DMS53 (cell line): ENCODE data around the gene KANSL1.
"Not testable (repeated sequence)": the region's sequence is repeated elsewhere in the genome, so short reads cannot be mapped to it uniquely, and the experiment has no call there.

Source experiments
- DNase-seq: peaks from one replicate; lab custom pipeline; 2025; lab: John Stamatoyannopoulos, UW

The KANSL1 gene

GRCh38 chr17:46023366-46023765 lies 169.9 kb downstream of the KANSL1 start:
- not testable (repeated sequence) for DNase-seq

GRCh38 chr17:46020998-46021397 lies 172.2 kb downstream of the KANSL1 start:
- no peak for DNase-seq

DNA sequence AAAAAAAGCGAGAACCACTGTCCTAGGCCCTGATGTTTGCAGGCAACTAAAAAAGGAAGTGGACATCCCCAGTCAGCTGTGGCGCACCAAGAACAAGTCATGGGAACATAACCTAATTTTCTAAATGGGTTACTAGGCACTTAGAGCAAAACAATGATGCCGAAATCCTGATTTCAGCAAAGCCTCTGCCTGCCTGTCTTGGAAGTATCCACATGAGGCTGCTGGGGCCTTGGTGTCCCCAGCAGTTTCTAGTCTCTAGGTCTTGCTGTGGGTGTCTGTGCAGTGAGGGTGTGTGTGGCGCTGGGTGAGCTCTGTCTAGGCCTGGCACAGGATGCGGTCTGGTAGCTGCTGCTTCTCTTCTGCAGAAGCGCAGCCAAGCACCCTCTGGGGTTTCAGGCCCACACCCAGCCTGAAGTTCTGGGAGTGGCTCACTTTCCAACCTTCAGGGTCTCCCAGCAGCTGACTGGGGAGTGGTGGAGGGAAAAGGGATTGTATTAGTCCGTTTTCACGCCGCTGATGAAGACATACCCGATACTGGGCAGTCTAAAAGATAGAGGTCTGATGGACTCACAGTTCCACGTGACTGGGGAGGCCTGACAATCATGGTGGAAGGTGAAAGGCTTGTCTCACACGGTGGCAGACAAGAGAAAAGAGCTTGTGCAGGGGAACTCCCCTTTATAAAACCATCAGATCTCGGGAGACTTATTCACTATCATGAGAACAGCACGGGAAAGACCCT lies 173.0 kb downstream of the KANSL1 start:
- DNase-seq, result no peak

DNA sequence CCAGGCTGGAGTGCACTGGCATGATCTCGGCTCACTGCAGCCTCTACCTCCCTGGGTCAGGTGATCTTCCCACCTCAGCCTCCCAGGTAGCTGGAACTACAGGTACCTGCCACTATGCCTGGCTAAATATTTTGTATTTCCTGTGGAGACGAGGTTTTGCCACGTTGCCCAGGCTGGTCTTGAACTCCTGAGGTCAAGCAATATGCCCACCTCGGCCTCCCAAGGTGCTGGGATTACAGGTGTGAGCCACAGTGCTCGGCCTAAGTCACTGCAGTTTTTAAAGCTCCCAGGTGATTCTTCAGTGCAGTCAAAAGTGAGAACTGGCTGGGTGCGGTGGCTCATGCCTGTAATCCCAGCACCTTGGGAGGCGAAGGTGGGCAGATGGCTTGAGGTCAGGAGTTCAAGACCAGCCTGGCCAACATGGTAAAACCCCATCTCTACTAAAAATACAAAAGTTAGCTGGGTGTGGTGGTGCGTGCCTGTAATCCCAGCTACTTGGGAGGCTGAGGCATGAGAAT lies 173.8 kb downstream of the KANSL1 start:
- DNase-seq, result not testable (repeated sequence)

DNA sequence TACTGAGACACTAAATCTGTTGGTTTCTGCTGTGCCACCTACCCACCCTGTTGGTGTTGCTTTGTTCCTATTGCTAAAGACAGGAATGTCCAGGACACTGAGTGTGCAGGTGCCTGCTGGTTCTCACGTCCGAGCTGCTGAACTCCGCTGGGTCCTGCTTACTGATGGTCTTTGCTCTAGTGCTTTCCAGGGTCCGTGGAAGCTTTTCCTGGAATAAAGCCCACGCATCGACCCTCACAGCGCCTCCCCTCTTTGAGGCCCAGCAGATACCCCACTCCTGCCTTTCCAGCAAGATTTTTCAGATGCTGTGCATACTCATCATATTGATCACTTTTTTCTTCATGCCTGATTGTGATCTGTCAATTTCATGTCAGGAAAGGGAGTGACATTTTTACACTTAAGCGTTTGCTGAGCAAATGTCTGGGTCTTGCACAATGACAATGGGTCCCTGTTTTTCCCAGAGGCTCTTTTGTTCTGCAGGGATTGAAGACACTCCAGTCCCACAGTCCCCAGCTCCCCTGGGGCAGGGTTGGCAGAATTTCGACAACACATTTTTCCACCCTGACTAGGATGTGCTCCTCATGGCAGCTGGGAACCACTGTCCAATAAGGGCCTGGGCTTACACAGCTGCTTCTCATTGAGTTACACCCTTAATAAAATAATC lies 179.6 kb downstream of the KANSL1 start:
- no peak for DNase-seq

DNA sequence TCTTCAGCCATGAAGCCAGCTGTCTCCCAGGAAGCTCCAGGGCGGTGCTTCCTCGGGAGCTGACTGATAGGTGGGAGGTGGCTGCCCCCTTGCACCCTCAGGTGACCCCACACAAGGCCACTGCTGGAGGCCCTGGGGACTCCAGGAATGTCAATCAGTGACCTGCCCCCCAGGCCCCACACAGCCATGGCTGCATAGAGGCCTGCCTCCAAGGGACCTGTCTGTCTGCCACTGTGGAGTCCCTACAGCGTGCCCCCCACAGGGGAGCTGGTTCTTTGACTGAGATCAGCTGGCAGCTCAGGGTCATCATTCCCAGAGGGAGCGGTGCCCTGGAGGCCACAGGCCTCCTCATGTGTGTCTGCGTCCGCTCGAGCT lies 180.1 kb downstream of the KANSL1 start:
- no peak for DNase-seq

- DNase-seq, result no peak
Observed at GRCh38 chr17:46012506-46013079, 180.6 kb downstream of the KANSL1 start.

- DNase-seq, result no peak
Observed at GRCh38 chr17:46011711-46012505, 181.3 kb downstream of the KANSL1 start.

- peak; percentile 67 for DNase-seq
Observed at GRCh38 chr17:46010597-46011186, 182.5 kb downstream of the KANSL1 start.

DNA sequence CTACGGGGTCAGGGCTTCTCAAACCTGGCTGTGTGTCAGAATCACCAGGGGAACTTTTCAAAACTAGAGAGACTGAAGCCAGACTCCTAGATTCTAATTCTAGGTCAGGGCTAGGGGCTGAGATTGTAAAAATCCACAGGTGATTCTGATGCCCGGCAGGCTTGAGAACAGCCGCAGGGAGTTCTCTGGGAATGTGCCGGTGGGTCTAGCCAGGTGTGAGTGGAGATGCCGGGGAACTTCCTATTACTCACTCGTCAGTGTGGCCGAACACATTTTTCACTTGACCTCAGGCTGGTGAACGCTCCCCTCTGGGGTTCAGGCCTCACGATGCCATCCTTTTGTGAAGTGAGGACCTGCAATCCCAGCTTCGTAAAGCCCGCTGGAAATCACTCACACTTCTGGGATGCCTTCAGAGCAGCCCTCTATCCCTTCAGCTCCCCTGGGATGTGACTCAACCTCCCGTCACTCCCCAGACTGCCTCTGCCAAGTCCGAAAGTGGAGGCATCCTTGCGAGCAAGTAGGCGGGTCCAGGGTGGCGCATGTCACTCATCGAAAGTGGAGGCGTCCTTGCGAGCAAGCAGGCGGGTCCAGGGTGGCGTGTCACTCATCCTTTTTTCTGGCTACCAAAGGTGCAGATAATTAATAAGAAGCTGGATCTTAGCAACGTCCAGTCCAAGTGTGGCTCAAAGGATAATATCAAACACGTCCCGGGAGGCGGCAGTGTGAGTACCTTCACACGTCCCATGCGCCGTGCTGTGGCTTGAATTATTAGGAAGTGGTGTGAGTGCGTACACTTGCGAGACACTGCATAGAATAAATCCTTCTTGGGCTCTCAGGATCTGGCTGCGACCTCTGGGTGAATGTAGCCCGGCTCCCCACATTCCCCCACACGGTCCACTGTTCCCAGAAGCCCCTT lies 183.3 kb downstream of the KANSL1 start:
- no peak for DNase-seq

DNA sequence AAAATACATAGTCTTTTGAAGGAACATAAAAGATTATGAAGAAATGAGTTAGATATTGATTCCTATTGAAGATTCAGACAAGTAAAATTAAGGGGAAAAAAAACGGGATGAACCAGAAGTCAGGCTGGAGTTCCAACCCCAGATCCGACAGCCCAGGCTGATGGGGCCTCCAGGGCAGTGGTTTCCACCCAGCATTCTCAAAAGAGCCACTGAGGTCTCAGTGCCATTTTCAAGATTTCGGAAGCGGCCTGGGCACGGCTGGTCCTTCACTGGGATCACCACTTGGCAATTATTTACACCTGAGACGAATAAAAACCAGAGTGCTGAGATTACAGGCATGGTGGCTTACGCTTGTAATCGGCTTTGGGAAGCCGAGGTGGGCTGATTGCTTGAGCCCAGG lies 184.6 kb downstream of the KANSL1 start:
- DNase-seq, result no peak

DNA sequence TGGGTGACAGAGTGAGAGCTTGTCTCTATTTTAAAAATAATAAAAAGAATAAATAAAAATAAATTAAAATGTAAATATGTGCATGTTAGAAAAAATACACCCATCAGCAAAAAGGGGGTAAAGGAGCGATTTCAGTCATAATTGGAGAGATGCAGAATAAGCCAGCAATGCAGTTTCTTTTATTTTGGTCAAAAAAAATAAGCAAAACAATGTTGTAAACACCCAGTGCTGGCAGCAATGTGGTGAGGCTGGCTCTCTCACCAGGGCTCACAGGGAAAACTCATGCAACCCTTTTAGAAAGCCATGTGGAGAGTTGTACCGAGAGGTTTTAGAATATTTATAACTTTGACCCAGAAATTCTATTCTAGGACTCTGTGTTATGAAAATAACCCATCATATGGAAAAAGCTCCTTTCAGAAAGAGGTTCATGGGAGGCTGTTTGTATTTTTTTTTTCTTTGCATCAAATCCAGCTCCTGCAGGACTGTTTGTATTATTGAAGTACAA lies 185.7 kb downstream of the KANSL1 start:
- no peak for DNase-seq

DNA sequence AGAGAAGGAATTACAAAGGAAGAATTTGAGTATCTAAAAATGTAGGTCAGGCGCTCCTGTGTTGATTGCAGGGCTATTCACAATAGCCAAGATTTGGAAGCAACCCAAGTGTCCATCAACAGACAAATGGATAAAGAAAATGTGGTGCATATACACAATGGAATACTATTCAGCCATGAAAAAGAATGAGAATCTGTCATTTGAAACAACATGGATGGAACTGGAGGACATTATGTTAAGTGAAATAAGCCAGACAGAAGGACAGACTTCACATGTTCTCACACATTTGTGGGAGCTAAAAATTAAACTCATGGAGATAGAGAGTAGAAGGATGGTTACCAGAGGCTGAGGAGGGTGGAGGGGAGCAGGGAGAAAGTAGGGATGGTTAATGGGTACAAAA lies 187.1 kb downstream of the KANSL1 start:
- DNase-seq, result not testable (repeated sequence)

DNA sequence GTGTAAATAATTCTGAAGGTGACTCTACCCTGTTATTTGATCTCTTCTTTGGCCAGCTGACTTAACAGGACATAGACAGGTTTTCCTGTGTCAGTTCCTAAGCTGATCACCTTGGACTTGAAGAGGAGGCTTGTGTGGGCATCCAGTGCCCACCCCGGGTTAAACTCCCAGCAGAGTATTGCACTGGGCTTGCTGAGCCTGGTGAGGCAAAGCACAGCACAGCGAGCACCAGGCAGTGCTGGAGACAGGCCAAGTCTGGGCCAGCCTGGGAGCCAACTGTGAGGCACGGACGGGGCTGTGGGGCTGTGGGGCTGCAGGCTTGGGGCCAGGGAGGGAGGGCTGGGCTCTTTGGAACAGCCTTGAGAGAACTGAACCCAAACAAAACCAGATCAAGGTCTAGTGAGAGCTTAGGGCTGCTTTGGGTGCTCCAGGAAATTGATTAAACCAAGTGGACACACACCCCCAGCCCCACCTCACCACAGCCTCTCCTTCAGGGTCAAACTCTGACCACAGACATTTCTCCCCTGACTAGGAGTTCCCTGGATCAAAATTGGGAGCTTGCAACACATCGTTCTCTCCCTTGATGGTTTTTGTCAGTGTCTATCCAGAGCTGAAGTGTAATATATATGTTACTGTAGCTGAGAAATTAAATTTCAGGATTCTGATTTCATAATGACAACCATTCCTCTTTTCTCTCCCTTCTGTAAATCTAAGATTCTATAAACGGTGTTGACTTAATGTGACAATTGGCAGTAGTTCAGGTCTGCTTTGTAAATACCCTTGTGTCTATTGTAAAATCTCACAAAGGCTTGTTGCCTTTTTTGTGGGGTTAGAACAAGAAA lies 189.1 kb downstream of the KANSL1 start:
- peak; percentile 66 for DNase-seq

GRCh38 chr17:46002973-46003316 lies 190.3 kb downstream of the KANSL1 start:
- no peak for DNase-seq

- peak; percentile 84 for DNase-seq
Observed at GRCh38 chr17:46002311-46002972, 190.8 kb downstream of the KANSL1 start.

DNA sequence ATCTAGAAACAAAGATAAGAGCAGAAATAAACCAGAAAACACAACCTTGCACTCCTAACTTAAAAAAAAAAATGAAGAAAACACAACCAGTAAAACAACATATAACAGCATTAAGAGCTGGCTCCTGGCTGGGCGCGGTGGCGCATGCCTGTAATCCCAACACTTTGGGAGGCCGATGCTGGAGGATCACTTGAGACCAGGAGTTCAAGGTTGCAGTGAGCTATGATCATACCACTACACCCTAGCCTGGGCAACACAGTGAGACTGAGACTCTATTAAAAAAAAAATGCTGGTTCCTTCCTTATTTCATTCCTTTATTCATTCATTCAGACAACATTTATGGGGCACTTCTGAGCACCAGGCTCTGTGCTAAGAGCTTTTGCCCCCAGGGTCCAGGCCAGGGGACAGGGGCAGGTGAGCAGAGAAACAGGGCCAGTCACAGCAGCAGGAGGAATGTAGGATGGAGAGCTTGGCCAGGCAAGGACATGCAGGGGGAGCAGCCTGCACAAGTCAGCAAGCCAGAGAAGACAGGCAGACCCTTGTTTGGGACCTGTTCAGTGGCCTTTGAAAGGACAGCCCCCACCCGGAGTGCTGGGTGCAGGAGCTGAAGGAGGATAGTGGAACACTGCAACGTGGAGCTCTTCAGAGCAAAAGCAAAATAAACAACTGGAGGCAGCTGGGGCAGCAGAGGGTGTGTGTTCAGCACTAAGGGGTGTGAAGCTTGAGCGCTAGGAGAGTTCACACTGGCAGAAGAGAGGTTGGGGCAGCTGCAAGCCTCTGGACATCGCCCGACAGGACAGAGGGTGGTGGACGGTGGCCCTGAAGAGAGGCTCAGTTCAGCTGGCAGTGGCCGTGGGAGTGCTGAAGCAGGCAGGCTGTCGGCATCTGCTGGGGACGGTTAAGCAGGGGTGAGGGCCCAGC lies 191.6 kb downstream of the KANSL1 start:
- DNase-seq, result peak; percentile 73

DNA sequence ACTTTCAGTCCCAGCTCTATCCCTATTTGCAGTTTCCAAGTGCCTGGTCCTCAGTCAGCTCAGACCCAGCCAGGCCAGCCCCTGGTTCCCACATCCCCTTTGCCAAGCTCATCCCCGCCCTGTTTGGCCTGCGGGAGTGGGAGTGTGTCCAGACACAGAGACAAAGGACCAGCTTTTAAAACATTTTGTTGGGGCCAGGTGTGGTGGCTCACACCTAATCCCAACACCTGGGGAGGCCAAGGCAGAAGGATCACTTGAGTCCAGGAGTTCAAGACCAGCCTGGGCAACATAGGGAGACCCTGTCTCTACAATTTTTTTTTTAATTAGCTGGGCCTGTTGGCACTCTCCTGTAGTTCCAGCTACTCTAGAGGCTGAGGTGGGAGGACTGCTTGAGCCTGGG lies 192.5 kb downstream of the KANSL1 start:
- no peak for DNase-seq
